SK-N-SH treated with all-trans-retinoic acid at 6 μM for 48 hours (cell line): ENCODE results near the gene VANGL1.

ENCODE experiments used
- ARNTL ChIP-seq: fragments of 450-650 bp; formaldehyde crosslinking; IDR thresholded peaks from 2 replicates; pipeline ENCODE4 v1.5.0; 2020; ENCODE audit warnings: low read depth, mild to moderate bottlenecking, moderate library complexity, borderline replicate concordance
- BACH2 ChIP-seq: fragments of 250-450 bp; sonication (Bioruptor Pico); IDR thresholded peaks from 2 replicates; pipeline ENCODE4 v1.9.0; 2021; ENCODE audit warnings: mild to moderate bottlenecking, borderline replicate concordance
- CSRNP3 ChIP-seq: fragments of 250-450 bp; sonication (Bioruptor Pico); IDR thresholded peaks from 2 replicates; pipeline ENCODE4 v1.5.1; 2021; ENCODE audit warnings: mild to moderate bottlenecking, moderate library complexity
- GLIS3 ChIP-seq: fragments of 250-450 bp; sonication (Bioruptor Pico); IDR thresholded peaks from 2 replicates; pipeline ENCODE4 v1.5.0; 2020; ENCODE audit warnings: mild to moderate bottlenecking, moderate library complexity
- ISL1 ChIP-seq: fragments of 250-450 bp; sonication (Bioruptor Pico); IDR thresholded peaks from 2 replicates; pipeline ENCODE4 v2.1.2; 2022; ENCODE audit warnings: mild to moderate bottlenecking, moderate library complexity
- OSR1 ChIP-seq: fragments of 250-450 bp; sonication (Bioruptor Pico); IDR thresholded peaks from 2 replicates; pipeline ENCODE4 v1.8.0; 2022; ENCODE audit warnings: moderate library complexity, mild to moderate bottlenecking, inconsistent platforms
- PATZ1 ChIP-seq: fragments of 250-450 bp; sonication (Bioruptor Pico); IDR thresholded peaks from 2 replicates; pipeline ENCODE4 v1.8.0; 2020; ENCODE audit warnings: mild to moderate bottlenecking, moderate library complexity, borderline replicate concordance
- PPARA ChIP-seq: fragments of 250-450 bp; sonication (Bioruptor Pico); IDR thresholded peaks from 2 replicates; pipeline ENCODE4 v1.5.0; 2020; ENCODE audit warnings: mild to moderate bottlenecking, borderline replicate concordance
- RARB ChIP-seq: fragments of 250-450 bp; sonication (Bioruptor Pico); IDR thresholded peaks from 2 replicates; pipeline ENCODE4 v1.8.0; 2021; ENCODE audit warnings: mild to moderate bottlenecking, moderate library complexity
- SNAI2 ChIP-seq: fragments of 250-450 bp; sonication (Bioruptor Pico); IDR thresholded peaks from 2 replicates; pipeline ENCODE4 v1.5.0; 2020; ENCODE audit warnings: mild to moderate bottlenecking, moderate library complexity
- ZFP3 ChIP-seq: fragments of 250-450 bp; sonication (Bioruptor Pico); IDR thresholded peaks from 2 replicates; pipeline ENCODE4 v1.5.0; 2020; ENCODE audit warnings: mild to moderate bottlenecking, moderate library complexity
- ZNF8 ChIP-seq: fragments of 450-650 bp; formaldehyde crosslinking; IDR thresholded peaks from 2 replicates; pipeline ENCODE4 v1.5.0; 2020; ENCODE audit warnings: mild to moderate bottlenecking, moderate library complexity
- TF ChIP-seq, protein P1 (sequence below): fragments of 250-450 bp; sonication (Bioruptor Pico); IDR thresholded peaks from 2 replicates; pipeline ENCODE4 v1.5.1; 2020; ENCODE audit warnings: low read depth, mild to moderate bottlenecking, moderate library complexity
- TF ChIP-seq, protein P2 (sequence below): fragments of 250-450 bp; sonication (Bioruptor Pico); IDR thresholded peaks from 2 replicates; pipeline ENCODE4 v1.5.0; 2020; ENCODE audit warnings: mild to moderate bottlenecking, moderate library complexity

DNA sequence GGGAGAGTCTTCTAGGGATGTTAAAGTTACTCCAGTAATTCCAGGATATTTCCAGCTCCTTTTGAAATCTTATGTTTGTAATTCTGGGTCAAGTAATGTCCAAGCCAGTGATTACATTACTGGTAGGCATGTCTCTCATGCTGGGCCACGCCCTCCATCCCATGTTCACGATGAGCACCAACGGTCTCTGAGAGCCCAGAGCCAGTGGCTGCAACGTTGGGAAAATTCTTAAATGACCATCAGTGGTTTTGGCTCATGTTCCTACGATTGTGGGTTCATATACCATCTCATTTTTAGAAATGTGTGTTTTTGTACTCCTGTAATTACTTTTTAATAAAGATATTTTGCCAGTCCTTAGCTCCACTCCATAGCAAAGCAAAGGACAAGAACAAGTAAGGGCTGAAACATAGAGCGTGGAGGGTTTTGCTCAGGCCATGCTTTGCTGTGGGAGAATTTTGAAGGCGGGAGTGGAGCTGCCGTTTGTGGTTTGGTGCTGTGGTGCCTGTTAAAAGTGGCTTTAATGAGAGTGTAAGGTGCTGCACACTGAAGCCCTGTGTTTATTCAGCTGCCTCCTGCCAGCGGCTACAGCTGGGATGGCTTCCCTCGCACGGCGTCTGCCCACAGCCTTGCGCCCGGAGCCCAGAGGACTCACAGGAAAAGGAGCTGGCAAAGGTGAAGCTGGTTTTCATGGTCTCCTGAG lies 28.9 kb downstream of the VANGL1 start:
- TF ChIP-seq, protein P1, sequence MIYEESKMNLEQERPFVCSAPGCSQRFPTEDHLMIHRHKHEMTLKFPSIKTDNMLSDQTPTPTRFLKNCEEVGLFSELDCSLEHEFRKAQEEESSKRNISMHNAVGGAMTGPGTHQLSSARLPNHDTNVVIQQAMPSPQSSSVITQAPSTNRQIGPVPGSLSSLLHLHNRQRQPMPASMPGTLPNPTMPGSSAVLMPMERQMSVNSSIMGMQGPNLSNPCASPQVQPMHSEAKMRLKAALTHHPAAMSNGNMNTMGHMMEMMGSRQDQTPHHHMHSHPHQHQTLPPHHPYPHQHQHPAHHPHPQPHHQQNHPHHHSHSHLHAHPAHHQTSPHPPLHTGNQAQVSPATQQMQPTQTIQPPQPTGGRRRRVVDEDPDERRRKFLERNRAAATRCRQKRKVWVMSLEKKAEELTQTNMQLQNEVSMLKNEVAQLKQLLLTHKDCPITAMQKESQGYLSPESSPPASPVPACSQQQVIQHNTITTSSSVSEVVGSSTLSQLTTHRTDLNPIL (CRISPR knock-in tag) = no peak
- no peak for TF ChIP-seq RARB (CRISPR knock-in tag)
- TF ChIP-seq ZFP3 (CRISPR knock-in tag) = no peak
- TF ChIP-seq OSR1 (CRISPR knock-in tag) = no peak
- no peak for TF ChIP-seq GLIS3 (CRISPR knock-in tag)
- TF ChIP-seq CSRNP3 (CRISPR knock-in tag) = no peak
- no peak for TF ChIP-seq PATZ1 (CRISPR knock-in tag)
- TF ChIP-seq, protein P2, sequence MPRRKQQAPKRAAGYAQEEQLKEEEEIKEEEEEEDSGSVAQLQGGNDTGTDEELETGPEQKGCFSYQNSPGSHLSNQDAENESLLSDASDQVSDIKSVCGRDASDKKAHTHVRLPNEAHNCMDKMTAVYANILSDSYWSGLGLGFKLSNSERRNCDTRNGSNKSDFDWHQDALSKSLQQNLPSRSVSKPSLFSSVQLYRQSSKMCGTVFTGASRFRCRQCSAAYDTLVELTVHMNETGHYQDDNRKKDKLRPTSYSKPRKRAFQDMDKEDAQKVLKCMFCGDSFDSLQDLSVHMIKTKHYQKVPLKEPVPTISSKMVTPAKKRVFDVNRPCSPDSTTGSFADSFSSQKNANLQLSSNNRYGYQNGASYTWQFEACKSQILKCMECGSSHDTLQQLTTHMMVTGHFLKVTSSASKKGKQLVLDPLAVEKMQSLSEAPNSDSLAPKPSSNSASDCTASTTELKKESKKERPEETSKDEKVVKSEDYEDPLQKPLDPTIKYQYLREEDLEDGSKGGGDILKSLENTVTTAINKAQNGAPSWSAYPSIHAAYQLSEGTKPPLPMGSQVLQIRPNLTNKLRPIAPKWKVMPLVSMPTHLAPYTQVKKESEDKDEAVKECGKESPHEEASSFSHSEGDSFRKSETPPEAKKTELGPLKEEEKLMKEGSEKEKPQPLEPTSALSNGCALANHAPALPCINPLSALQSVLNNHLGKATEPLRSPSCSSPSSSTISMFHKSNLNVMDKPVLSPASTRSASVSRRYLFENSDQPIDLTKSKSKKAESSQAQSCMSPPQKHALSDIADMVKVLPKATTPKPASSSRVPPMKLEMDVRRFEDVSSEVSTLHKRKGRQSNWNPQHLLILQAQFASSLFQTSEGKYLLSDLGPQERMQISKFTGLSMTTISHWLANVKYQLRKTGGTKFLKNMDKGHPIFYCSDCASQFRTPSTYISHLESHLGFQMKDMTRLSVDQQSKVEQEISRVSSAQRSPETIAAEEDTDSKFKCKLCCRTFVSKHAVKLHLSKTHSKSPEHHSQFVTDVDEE (CRISPR knock-in tag) = no peak
- no peak for TF ChIP-seq ARNTL (CRISPR knock-in tag)
- TF ChIP-seq PPARA (CRISPR knock-in tag) = no peak
- TF ChIP-seq SNAI2 = no peak
- TF ChIP-seq ISL1 = no peak
- no peak for TF ChIP-seq ZNF8
- no peak for TF ChIP-seq BACH2 (CRISPR knock-in tag)
